GM12892 (cell line): ENCODE measurements around the gene KLHL15.

ENCODE experiments used
- POLR2A ChIP-seq: IDR thresholded peaks from 2 replicates; pipeline ENCODE4 v1.6.1; 2011; ENCODE audit warnings: low read depth, low read length, control low read depth
- POLR2AphosphoS5 ChIP-seq: IDR thresholded peaks from 2 replicates; pipeline ENCODE4 v1.6.1; 2011; ENCODE audit warnings: low read depth, low read length, control low read depth
- TAF1 ChIP-seq: IDR thresholded peaks from 2 replicates; pipeline ENCODE4 v1.6.1; 2011; ENCODE audit warnings: low read depth, mild to moderate bottlenecking, control low read depth, low read length, borderline replicate concordance

GRCh38 chrX:23978491-23978890 lies 48.5 kb downstream of the KLHL15 start:
- TF ChIP-seq TAF1 (no peak), POLR2A (no peak), POLR2AphosphoS5 (no peak)
